ENCODE measurements around the gene YARS1. TPM values are rescaled to one million over a fixed set of nuclear protein-coding genes. Genes with fewer than 3 reads are reported as not detected.
A peak's percentile ranks its signal among the peaks of the same experiment; 100 is the strongest.

The YARS1 gene
- total RNA-seq, 2 experiments from 2014 or later = 180 to 181 TPM

- Mint-ChIP-seq H3K4me3 (no peak overlapping the region), H3K4me1 (peaks cover 2% of the 10 kb centered on the region), H3K36me3 (peaks cover 29% of the 10 kb centered on the region), H3K27me3 (no peaks in the 10 kb centered on the region), H3K9me3 (no peaks in the 10 kb centered on the region), H3K27ac (no peak overlapping the region)
- DNase-seq (no peak), ATAC-seq (ENCODE audit: low read depth) (no peak)
- POLR2A ChIA-PET = interaction anchor here (0.6 kb wide), 1 partner anchor 61 kb away, joined by 3 read pairs; no protein-coding TSS in a partner anchor
Measured at GRCh38 chr1:32782086-32782485, 35.1 kb downstream of the YARS1 start.

- Mint-ChIP-seq H3K27me3 (no peaks in the 10 kb centered on the region), H3K36me3 (peaks cover 25% of the 10 kb centered on the region), H3K4me3 (no peak overlapping the region), H3K4me1 (peaks cover 4% of the 10 kb centered on the region), H3K9me3 (no peaks in the 10 kb centered on the region), H3K27ac (peak overlapping the region; percentile 48)
- POLR2A ChIA-PET = no interaction called here
- DNase-seq (no peak), ATAC-seq (ENCODE audit: low read depth) (no peak)
Measured at GRCh38 chr1:32780628-32781234, 36.4 kb downstream of the YARS1 start.

GRCh38 chr1:32780005-32780404 lies 37.2 kb downstream of the YARS1 start:
- no peaks in the 10 kb centered on the region for H3K9me3 Mint-ChIP-seq
- peaks cover 5% of the 10 kb centered on the region for H3K4me1 Mint-ChIP-seq
- POLR2A ChIA-PET = no interaction called here
- peaks cover 27% of the 10 kb centered on the region for H3K36me3 Mint-ChIP-seq
- ATAC-seq (ENCODE audit: low read depth) (no peak), DNase-seq (no peak)
- H3K27me3 Mint-ChIP-seq = no peaks in the 10 kb centered on the region
- H3K27ac Mint-ChIP-seq = no peak overlapping the region
- no peak overlapping the region for H3K4me3 Mint-ChIP-seq

GRCh38 chr1:32779242-32779641 lies 37.9 kb downstream of the YARS1 start:
- POLR2A ChIA-PET = no interaction called here
- Mint-ChIP-seq H3K27ac (no peak overlapping the region), H3K9me3 (no peaks in the 10 kb centered on the region), H3K36me3 (peaks cover 23% of the 10 kb centered on the region), H3K4me3 (no peak overlapping the region), H3K27me3 (no peaks in the 10 kb centered on the region), H3K4me1 (peaks cover 5% of the 10 kb centered on the region)
- ATAC-seq (ENCODE audit: low read depth) (no peak), DNase-seq (no peak)

GRCh38 chr1:32775640-32776337 lies 41.4 kb downstream of the YARS1 start:
- Mint-ChIP-seq H3K4me1 (peaks cover 5% of the 10 kb centered on the region), H3K4me3 (no peak overlapping the region), H3K27me3 (no peaks in the 10 kb centered on the region), H3K27ac (peak overlapping the region; percentile 61), H3K9me3 (no peaks in the 10 kb centered on the region), H3K36me3 (peaks cover 19% of the 10 kb centered on the region)
- no peak for ATAC-seq (ENCODE audit: low read depth)
- DNase-seq = no peak
- POLR2A ChIA-PET = interaction anchor here (1.5 kb wide), 1 partner anchor 63 kb away, joined by 3 read pairs; no protein-coding TSS in a partner anchor

- Mint-ChIP-seq H3K27ac (no peak overlapping the region), H3K36me3 (peaks cover 12% of the 10 kb centered on the region), H3K9me3 (no peaks in the 10 kb centered on the region), H3K4me3 (no peak overlapping the region), H3K27me3 (no peaks in the 10 kb centered on the region), H3K4me1 (peaks cover 5% of the 10 kb centered on the region)
- POLR2A ChIA-PET = interaction anchor here (1.5 kb wide), 1 partner anchor 63 kb away, joined by 3 read pairs; no protein-coding TSS in a partner anchor
- DNase-seq (no peak), ATAC-seq (ENCODE audit: low read depth) (no peak)
Measured at GRCh38 chr1:32774950-32775634, 42.1 kb downstream of the YARS1 start.

GRCh38 chr1:32774464-32774808 lies 42.7 kb downstream of the YARS1 start:
- no peak for DNase-seq
- H3K9me3 Mint-ChIP-seq = no peaks in the 10 kb centered on the region
- H3K36me3 Mint-ChIP-seq = peaks cover 9% of the 10 kb centered on the region
- POLR2A ChIA-PET = interaction anchor here (1.5 to 2.8 kb wide), 2 partner anchors 42 to 62 kb away, joined by 5 to 20 read pairs; partner anchors contain the start of gene YARS1
- H3K4me3 Mint-ChIP-seq = no peak overlapping the region
- H3K4me1 Mint-ChIP-seq = peaks cover 5% of the 10 kb centered on the region
- ATAC-seq (ENCODE audit: low read depth) = no peak
- H3K27ac Mint-ChIP-seq = no peak overlapping the region
- no peaks in the 10 kb centered on the region for H3K27me3 Mint-ChIP-seq

- ATAC-seq (ENCODE audit: low read depth) (no peak), DNase-seq (no peak)
- Mint-ChIP-seq H3K27ac (no peak overlapping the region), H3K4me3 (no peak overlapping the region), H3K9me3 (no peaks in the 10 kb centered on the region), H3K27me3 (no peaks in the 10 kb centered on the region), H3K4me1 (peaks cover 5% of the 10 kb centered on the region), H3K36me3 (peaks cover 9% of the 10 kb centered on the region)
- POLR2A ChIA-PET = interaction anchor here (0.8 to 2.8 kb wide), 3 partner anchors 43 to 61 kb away, joined by 3 to 20 read pairs (median 5); partner anchors contain the start of gene YARS1
Measured at GRCh38 chr1:32773764-32774463, 43.2 kb downstream of the YARS1 start.

GRCh38 chr1:32773018-32773763 lies 44.0 kb downstream of the YARS1 start:
- Mint-ChIP-seq H3K4me1 (peaks cover 5% of the 10 kb centered on the region), H3K27ac (peak overlapping the region; percentile 12), H3K9me3 (no peaks in the 10 kb centered on the region), H3K27me3 (no peaks in the 10 kb centered on the region), H3K36me3 (peaks cover 9% of the 10 kb centered on the region), H3K4me3 (no peak overlapping the region)
- ATAC-seq (ENCODE audit: low read depth) (peak; percentile 85), DNase-seq (peak; percentile 79)
- POLR2A ChIA-PET = interaction anchor here (0.8 to 2.8 kb wide), 4 partner anchors 11 to 61 kb away, joined by 3 to 20 read pairs (median 4); partner anchors contain the start of gene YARS1

- no peak overlapping the region for H3K27ac Mint-ChIP-seq
- H3K4me3 Mint-ChIP-seq = no peak overlapping the region
- H3K9me3 Mint-ChIP-seq = no peaks in the 10 kb centered on the region
- H3K36me3 Mint-ChIP-seq = peaks cover 9% of the 10 kb centered on the region
- DNase-seq (no peak), ATAC-seq (ENCODE audit: low read depth) (peak; percentile 5)
- H3K4me1 Mint-ChIP-seq = peaks cover 4% of the 10 kb centered on the region
- H3K27me3 Mint-ChIP-seq = no peaks in the 10 kb centered on the region
- POLR2A ChIA-PET = interaction anchor here (0.6 to 2.8 kb wide), 4 partner anchors 12 to 361 kb away, joined by 3 to 20 read pairs (median 4); no protein-coding TSS in a partner anchor
Measured at GRCh38 chr1:32772281-32773017, 44.7 kb downstream of the YARS1 start.

GRCh38 chr1:32771561-32772280 lies 45.4 kb downstream of the YARS1 start:
- H3K4me3 Mint-ChIP-seq = no peak overlapping the region
- POLR2A ChIA-PET = interaction anchor here (0.6 to 2.8 kb wide), 4 partner anchors 12 to 360 kb away, joined by 3 to 20 read pairs (median 4); no protein-coding TSS in a partner anchor
- ATAC-seq (ENCODE audit: low read depth) = no peak
- no peaks in the 10 kb centered on the region for H3K27me3 Mint-ChIP-seq
- H3K36me3 Mint-ChIP-seq = peaks cover 9% of the 10 kb centered on the region
- DNase-seq = no peak
- peaks cover 4% of the 10 kb centered on the region for H3K4me1 Mint-ChIP-seq
- H3K9me3 Mint-ChIP-seq = no peaks in the 10 kb centered on the region
- no peak overlapping the region for H3K27ac Mint-ChIP-seq

All from activated naive CD8-positive, alpha-beta T cell treated with anti-CD3 and anti-CD28 coated beads, Interleukin-2, amount 10 ng/mL, durations not matched to agents 7 days and 5 days (primary cell).